Activated CD4-positive, alpha-beta T cell treated with anti-CD3 and anti-CD28 coated beads, Interleukin-2, amount 50 U/mL, for 48 hours (primary cell): Measurements from ENCODE around the gene ABCC8.

Experiments
- DNase-seq, 2 experiments: peaks; one replicate each; pipeline ENCODE4 v3.0.0-alpha.2; 2020

The ABCC8 gene

GRCh38 chr11:17504330-17505107 is 27.9 kb upstream of the ABCC8 start:
- peak; percentile 84 to 85 for DNase-seq

- DNase-seq, result no peak
These were observed 26.0 kb upstream of the ABCC8 start for GRCh38 chr11:17502630-17503029.

GRCh38 chr11:17500673-17501072 is 24.0 kb upstream of the ABCC8 start:
- DNase-seq, result no peak

GRCh38 chr11:17498475-17498874 is 21.8 kb upstream of the ABCC8 start:
- DNase-seq, result no peak

- no peak for DNase-seq
These were observed 21.4 kb upstream of the ABCC8 start for GRCh38 chr11:17498058-17498457.

- DNase-seq, result no peak
These were observed 19.8 kb upstream of the ABCC8 start for GRCh38 chr11:17496406-17496805.

- DNase-seq, result no peak
These were observed 17.4 kb upstream of the ABCC8 start for GRCh38 chr11:17494019-17494418.

- DNase-seq, result no peak
These were observed 14.3 kb upstream of the ABCC8 start for GRCh38 chr11:17490938-17491337.

- DNase-seq, result no peak
These were observed 13.6 kb upstream of the ABCC8 start for GRCh38 chr11:17490232-17490631.

GRCh38 chr11:17489751-17490150 is 13.1 kb upstream of the ABCC8 start:
- DNase-seq, result no peak

- DNase-seq, result no peak
These were observed 11.9 kb upstream of the ABCC8 start for GRCh38 chr11:17488563-17488962.

- no peak for DNase-seq
These were observed 10.0 kb upstream of the ABCC8 start for GRCh38 chr11:17486646-17487045.

GRCh38 chr11:17483505-17483904 is 6.9 kb upstream of the ABCC8 start:
- no peak for DNase-seq

GRCh38 chr11:17481905-17482304 is 5.3 kb upstream of the ABCC8 start:
- no peak for DNase-seq

GRCh38 chr11:17479284-17480214 is 2.9 kb upstream of the ABCC8 start:
- no peak for DNase-seq

- DNase-seq, result no peak
These were observed 1.4 kb upstream of the ABCC8 start for GRCh38 chr11:17478070-17478469.

- DNase-seq, result no peak
These were observed 716 bp upstream of the ABCC8 start for GRCh38 chr11:17477361-17477760.

- DNase-seq, result no peak
These were observed 364 bp upstream of the ABCC8 start for GRCh38 chr11:17477084-17477333.

GRCh38 chr11:17475666-17476316 is 854 bp downstream of the ABCC8 start:
- DNase-seq, result no peak

GRCh38 chr11:17473071-17473744 is 3.4 kb downstream of the ABCC8 start:
- no peak for DNase-seq

- no peak for DNase-seq
These were observed 4.2 kb downstream of the ABCC8 start for GRCh38 chr11:17472467-17472866.

GRCh38 chr11:17471501-17471900 is 5.1 kb downstream of the ABCC8 start:
- no peak for DNase-seq

- DNase-seq, result no peak
These were observed 6.6 kb downstream of the ABCC8 start for GRCh38 chr11:17469998-17470397.
